Fibroblast of lung (primary cell): ENCODE measurements around the gene PILRA. TPM values are rescaled to one million over a fixed set of nuclear protein-coding genes. Genes with fewer than 3 reads are reported as not detected.

Experiments
- DNase-seq, 2 donors: peaks; one replicate each; pipeline versions ENCODE4 v3.0.0 to v3.0.0-alpha.2; 2010; ENCODE audit warnings: low read depth in 2 of 2
- H2AFZ ChIP-seq: 2 replicates; pipeline ENCODE4 v1.5.1; 2012; ENCODE audit warnings: low read length, control low read depth, inconsistent platforms
- H3K27ac ChIP-seq: 2 replicates; pipeline ENCODE4 v1.5.1; 2011; ENCODE audit warnings: low read length, control low read depth; ENCODE audit not compliant: insufficient read depth
- H3K27me3 ChIP-seq: 2 replicates; pipeline ENCODE4 v1.5.1; 2011; ENCODE audit warnings: mild to moderate bottlenecking, low read length; ENCODE audit not compliant: control insufficient read depth, insufficient read depth
- H3K36me3 ChIP-seq: 2 replicates; pipeline ENCODE4 v1.5.1; 2011; ENCODE audit warnings: low read length; ENCODE audit not compliant: control insufficient read depth, insufficient read depth
- H3K4me1 ChIP-seq: 2 replicates; pipeline ENCODE4 v1.5.1; 2011; ENCODE audit warnings: low read length; ENCODE audit not compliant: control insufficient read depth, insufficient read depth; ENCODE audit errors: extremely low read depth
- H3K4me2 ChIP-seq: 2 replicates; pipeline ENCODE4 v1.5.1; 2011; ENCODE audit warnings: low read length, control low read depth; ENCODE audit not compliant: insufficient read depth; ENCODE audit errors: extremely low read depth
- H3K4me3 ChIP-seq, 4 experiments: fragments of 200-600 bp in 1 of 4; sonication (generic) in 1 of 4; replicated peaks in 1 of 4; 2 replicates each; pipeline ENCODE4 v1.5.1; 2011 to 2016; ENCODE audit warnings: low read length in 4 of 4, low read depth in 3 of 4, mild to moderate bottlenecking in 3 of 4, control low read depth in 2 of 4, inconsistent platforms in 1 of 4, mixed read lengths in 1 of 4; ENCODE audit not compliant: insufficient read depth in 1 of 4; ENCODE audit errors: control extremely low read depth in 1 of 4
- H3K79me2 ChIP-seq: 2 replicates; pipeline ENCODE4 v1.5.1; 2012; ENCODE audit warnings: mild to moderate bottlenecking, low read length, inconsistent platforms; ENCODE audit not compliant: control insufficient read depth, insufficient read depth
- H3K9ac ChIP-seq: 2 replicates; pipeline ENCODE4 v1.5.1; 2011; ENCODE audit warnings: mild to moderate bottlenecking, low read length, control low read depth; ENCODE audit not compliant: insufficient read depth
- H3K9me3 ChIP-seq: 2 replicates; pipeline ENCODE4 v1.5.1; 2012; ENCODE audit warnings: low read depth, low read length; ENCODE audit not compliant: control insufficient read depth, insufficient read depth
- H4K20me1 ChIP-seq: 2 replicates; pipeline ENCODE4 v1.5.1; 2011; ENCODE audit warnings: low read length; ENCODE audit not compliant: control insufficient read depth, insufficient read depth; ENCODE audit errors: extremely low read depth
- CTCF ChIP-seq, 2 donors: IDR thresholded peaks in 1 of 2; conservative IDR thresholded peaks in 1 of 2; 1 replicate in 1 of 2; 2 replicates in 1 of 2; pipeline ENCODE4 v1.5.1; 2011 to 2012; ENCODE audit warnings: low read length in 2 of 2, control low read depth in 1 of 2, inconsistent platforms in 1 of 2, low read depth in 1 of 2, mild to moderate bottlenecking in 1 of 2
- EZH2 ChIP-seq: IDR thresholded peaks from 2 replicates; pipeline ENCODE4 v1.5.1; 2012; ENCODE audit warnings: low read length, control low read depth, mild to moderate bottlenecking; ENCODE audit errors: missing control alignments
- polyA plus RNA-seq, 2 donors: library from polyadenylated mRNA; depleted of rRNA in 1 of 2; stranded (reverse) in 1 of 2; unstranded in 1 of 2; fragments of >200 nt; gene quantifications; 2 replicates each; pipeline ENCODE4 v1.2.1, GENCODE V29; 2011 to 2012; ENCODE audit warnings: missing spikeins in 1 of 2
- total RNA-seq: library from RNA; depleted of rRNA; stranded (reverse); fragments of >200 nt; gene quantifications from 2 replicates; pipeline ENCODE4 v1.2.1, GENCODE V29; 2014

PILRA gene
- total and polyA plus RNA-seq, 2 donors (not counting 1 experiment from before 2014, with no cell fraction given), result 0.15 to 0.33 TPM

- Histone ChIP-seq H3K27ac (no peak overlapping the region), H3K79me2 (no peaks in the 10 kb centered on the region), H2AFZ (no peak overlapping the region), H3K27me3 (no peaks in the 10 kb centered on the region), H3K4me1 (no peaks in the 10 kb centered on the region), H3K9ac (no peak overlapping the region), H3K4me2 (no peak overlapping the region), H3K4me3 (no peak overlapping the region), H4K20me1 (peaks cover 2% of the 10 kb centered on the region), H3K9me3 (no peaks in the 10 kb centered on the region), H3K36me3 (no peaks in the 10 kb centered on the region)
- TF ChIP-seq EZH2, result no peak
- no peak for TF ChIP-seq CTCF (conservative IDR thresholded peaks at IDR 0.05 in 1 of 2, IDR thresholded peaks at IDR 0.05 in 1 of 2; ENCODE audit: low read depth in 1 of 2, low read length in 2 of 2)
- no peak for DNase-seq
Measured at GRCh38 chr7:100419660-100420226, 46.5 kb downstream of the PILRA start.

GRCh38 chr7:100423315-100423714, 50.0 kb downstream of the PILRA start:
- TF ChIP-seq CTCF (conservative IDR thresholded peaks at IDR 0.05 in 1 of 2, IDR thresholded peaks at IDR 0.05 in 1 of 2; ENCODE audit: low read depth in 1 of 2, low read length in 2 of 2), result no peak
- no peak for TF ChIP-seq EZH2
- Histone ChIP-seq H3K4me3 (no peak overlapping the region), H3K9me3 (no peaks in the 10 kb centered on the region), H4K20me1 (no peaks in the 10 kb centered on the region), H3K27ac (no peak overlapping the region), H3K4me1 (no peaks in the 10 kb centered on the region), H3K27me3 (no peaks in the 10 kb centered on the region), H3K36me3 (no peaks in the 10 kb centered on the region), H3K9ac (no peak overlapping the region), H3K4me2 (no peak overlapping the region), H3K79me2 (no peaks in the 10 kb centered on the region), H2AFZ (no peak overlapping the region)
- no peak for DNase-seq

GRCh38 chr7:100425347-100425746, 52.1 kb downstream of the PILRA start:
- no peaks in the 10 kb centered on the region for H3K9me3 ChIP-seq
- H3K4me3 ChIP-seq, result no peak overlapping the region
- H3K4me1 ChIP-seq, result no peaks in the 10 kb centered on the region
- H3K36me3 ChIP-seq, result no peaks in the 10 kb centered on the region
- H3K9ac ChIP-seq, result no peak overlapping the region
- H3K4me2 ChIP-seq, result no peak overlapping the region
- peaks cover under 1% of the 10 kb centered on the region for H3K79me2 ChIP-seq
- no peak for DNase-seq
- H3K27me3 ChIP-seq, result no peaks in the 10 kb centered on the region
- H3K27ac ChIP-seq, result no peak overlapping the region
- no peak for TF ChIP-seq EZH2
- TF ChIP-seq CTCF (conservative IDR thresholded peaks at IDR 0.05 in 1 of 2, IDR thresholded peaks at IDR 0.05 in 1 of 2; ENCODE audit: low read depth in 1 of 2, low read length in 2 of 2), result no peak
- H4K20me1 ChIP-seq, result no peaks in the 10 kb centered on the region
- H2AFZ ChIP-seq, result no peak overlapping the region
